NCI-H128 (cell line): ENCODE measurements around the gene CTDSPL.
"Not testable (repeated sequence)": the region's sequence is repeated elsewhere in the genome, so short reads cannot be mapped to it uniquely, and the experiment has no call there.

Experiments
- DNase-seq: peaks from one replicate; lab custom pipeline; 2025; ENCODE audit not compliant: unreplicated experiment; lab: John Stamatoyannopoulos, UW

Gene CTDSPL

DNA sequence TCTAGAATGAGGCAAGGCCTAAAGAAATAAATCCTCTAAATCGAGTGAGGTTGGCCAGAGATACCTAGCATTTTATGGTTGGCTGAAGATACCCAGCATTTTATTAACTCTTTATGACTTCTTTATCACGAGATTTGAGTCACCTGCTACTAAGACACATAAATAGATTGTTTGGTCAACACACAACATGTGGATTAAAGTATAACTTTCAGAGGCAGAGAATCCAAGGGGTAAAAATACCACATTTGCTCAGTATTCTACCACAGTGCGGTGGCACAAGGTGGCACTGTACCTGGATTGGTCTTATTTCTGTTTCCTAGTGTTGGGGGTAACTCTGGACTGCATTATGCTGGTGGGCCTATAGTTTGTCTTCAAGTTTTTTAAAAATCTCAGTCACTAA is 102.0 kb downstream of the CTDSPL start:
- DNase-seq, result no peak

DNA sequence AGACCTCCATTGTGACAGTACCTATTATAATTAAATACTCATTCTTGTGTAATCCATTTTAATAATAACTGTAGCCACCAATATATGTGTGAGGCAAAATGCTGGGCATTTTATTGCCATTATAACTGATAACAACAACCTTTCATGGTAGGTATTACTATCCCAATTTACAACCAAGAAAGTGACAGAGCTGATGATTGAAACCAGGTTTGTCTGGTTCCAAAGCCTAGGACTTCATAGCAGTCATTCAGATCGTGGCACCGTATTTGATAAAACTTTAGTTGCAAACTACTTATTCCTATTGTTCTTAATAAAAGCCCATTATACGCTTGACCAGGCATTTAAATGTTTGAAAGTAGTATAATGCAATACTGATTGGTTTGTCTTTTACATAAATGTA is 102.5 kb downstream of the CTDSPL start:
- DNase-seq, result no peak

DNA sequence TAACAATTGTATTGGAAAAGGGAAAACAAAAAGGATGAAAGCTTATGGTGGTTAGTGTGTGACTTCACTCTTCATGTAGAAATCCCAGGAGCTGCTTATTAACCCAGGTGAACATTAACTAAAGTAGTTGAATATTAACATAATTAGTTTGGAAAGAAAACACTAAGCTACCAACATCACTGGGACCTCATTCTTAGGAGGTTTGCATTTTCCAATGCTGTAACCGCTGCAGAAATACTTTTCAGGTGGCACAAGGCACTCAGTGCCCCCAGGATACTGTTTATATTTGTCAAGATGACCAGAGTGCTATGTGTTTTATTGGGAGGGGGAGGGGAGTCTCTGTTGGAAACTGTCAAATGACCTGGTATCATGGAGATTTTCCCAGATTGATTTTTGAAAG is 103.0 kb downstream of the CTDSPL start:
- DNase-seq, result no peak

DNA sequence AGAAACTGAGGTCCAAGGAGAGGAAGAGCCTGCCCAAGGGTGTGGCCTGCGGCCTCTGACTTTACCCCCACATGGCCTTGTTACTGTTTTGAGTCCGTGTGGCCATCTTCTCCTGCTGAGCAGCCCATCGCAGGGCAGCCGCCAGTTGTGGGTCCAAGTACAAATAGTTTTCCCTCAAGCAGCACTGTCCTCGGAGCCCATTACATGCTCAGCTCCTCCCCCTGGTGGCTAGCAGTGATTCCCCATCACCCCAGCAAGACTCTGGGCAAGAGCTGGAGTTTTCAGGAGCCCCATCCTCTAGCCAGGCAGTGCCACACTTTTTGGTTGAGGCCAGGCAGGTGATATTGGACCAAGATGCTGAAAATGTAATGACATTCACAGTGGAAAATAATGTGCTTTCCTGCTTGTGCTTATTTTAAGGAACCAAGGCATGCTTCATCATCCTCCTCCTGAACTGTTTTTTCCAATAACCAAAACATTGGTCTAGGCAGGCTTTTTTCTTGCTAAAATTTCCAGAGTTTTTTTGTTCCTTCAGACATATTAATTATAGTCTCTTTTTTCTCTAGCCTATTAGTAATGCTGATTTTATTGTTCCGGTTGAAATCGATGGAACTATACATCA is 105.7 kb downstream of the CTDSPL start:
- DNase-seq, result no peak

DNA sequence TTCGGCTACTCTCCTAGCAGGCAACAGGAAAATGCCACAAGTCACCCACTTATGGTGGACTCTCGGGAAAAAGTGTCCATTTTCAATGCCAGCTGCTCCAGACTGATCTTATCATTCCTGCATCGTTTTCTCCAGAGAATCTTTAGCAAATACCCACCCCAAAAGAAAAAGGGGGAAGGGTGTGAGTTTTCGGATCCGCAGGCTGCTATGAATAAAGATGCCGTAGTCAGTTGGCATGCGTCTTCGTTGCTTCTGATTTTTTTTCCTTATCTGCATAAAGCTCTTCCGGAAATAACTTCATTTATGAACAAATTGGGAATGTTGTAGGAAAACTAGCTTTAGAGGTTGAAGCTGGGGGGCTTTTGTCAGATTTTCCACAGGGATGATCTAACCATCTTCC is 106.5 kb downstream of the CTDSPL start:
- no peak for DNase-seq

DNA sequence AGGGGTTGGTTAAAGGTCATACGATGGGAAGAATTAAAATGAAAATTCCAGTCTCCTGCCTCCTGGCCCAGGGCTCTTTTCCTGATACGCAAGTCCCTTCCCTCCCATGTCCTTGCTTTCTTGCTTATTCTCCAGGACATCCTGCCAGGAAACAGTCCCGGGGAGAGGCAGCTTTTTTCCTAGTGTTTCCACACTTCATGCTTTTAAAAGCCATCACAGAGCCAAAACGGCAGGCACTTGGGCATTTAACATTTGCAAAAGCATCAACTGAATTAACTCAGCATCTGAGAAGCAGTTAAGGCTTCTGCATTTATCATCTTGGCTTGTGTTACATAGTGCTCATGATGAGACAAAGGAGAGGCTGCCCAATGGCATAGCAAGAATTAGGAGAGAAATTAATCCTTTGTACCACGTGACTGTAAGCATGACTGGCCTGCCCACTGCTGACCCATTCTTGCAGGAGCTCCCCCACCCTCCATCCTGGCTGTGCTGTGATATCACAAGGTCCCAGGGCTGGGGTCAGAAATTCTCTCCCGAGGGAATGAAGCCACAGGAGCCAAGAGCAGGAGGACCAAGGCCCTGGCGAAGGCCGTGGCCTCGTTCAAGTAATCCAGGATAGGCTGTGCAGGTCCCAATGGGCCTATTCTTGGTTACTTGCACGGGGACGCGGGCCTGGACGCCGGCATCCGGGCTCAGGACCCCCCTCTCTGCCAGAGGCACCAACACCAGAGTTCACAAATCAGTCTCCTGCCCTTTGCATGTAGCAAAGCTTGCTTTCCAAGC is 107.3 kb downstream of the CTDSPL start:
- DNase-seq, result no peak

DNA sequence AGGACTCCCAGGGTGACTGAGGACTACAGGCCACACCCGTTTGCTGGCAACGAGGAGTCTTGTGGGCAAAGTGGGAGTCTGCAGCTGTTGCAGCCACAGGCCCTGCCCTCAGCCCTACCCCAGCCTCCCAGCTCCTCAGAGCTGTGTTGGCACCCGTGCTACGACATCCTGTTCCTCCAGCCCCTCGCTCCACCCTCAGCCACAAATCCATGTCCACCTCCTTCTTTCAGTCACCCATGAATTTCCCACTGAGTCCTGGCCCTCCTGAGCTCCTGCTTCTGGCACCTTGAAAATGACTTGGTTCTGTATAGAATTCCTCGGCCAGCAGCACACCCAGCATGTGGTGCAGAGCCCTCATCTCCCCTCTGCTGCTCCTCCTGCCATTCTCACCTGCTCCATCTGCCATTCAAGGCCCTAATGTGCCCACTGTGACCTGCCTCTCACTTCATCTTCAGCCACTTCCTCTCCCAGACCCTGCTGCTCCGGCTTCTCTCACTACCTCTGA is 108.0 kb downstream of the CTDSPL start:
- no peak for DNase-seq

DNA sequence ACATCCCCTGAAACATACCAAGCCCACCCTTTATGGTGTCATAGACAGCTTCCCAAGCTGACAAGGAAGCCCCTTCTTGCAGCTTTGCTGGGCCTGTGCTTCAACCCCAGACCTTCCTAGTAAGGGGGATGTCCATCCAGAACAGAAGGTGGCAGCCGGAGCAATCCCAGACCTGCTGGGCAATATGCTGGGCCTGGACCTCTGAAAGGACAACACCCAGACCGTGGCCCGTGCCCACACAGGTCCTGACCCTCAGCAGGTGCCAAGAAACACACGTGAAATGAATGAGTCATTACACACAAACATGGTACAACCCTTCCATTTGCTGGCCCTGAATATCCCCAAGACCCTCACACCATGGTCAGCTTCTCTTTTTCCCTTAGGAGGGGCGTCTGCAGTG is 109.1 kb downstream of the CTDSPL start:
- no peak for DNase-seq

DNA sequence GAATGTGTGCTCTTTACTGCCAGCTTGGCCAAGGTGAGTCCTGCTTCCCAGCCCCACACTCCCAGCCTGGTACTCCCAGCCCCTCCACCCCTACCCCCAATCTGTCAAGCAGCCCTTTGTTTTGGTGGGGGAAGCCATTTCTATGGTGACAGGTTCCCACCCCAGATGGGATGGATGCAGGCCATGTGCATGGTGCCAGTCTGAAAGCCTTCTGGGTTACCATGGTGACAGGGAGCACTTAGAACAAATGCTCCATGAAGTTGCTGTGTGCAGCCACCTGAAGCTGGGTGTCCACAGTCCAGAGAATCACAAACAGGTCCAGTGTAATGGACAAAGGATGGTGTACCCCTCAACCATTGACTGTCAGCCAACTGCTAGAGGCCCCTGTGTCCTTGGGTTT is 109.8 kb downstream of the CTDSPL start:
- DNase-seq, result no peak

DNA sequence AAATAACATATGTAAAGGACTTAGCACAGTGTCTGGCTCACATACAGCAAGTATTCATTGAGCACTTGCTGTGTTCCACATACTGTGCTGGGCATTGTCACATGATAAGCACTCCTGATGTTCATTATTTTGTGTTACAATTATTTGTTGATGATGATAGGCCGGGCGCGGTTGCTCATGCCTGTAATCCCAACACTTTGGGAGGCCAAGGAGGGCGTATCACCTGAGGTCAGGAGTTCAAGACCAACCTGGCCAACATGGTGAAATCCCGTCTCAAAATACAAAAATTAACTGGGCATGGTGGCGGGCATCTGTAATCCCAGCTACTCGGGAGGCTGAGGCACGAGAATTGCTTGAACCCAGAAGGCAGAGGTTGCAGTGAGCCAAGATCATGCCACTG is 110.4 kb downstream of the CTDSPL start:
- not testable (repeated sequence) for DNase-seq

DNA sequence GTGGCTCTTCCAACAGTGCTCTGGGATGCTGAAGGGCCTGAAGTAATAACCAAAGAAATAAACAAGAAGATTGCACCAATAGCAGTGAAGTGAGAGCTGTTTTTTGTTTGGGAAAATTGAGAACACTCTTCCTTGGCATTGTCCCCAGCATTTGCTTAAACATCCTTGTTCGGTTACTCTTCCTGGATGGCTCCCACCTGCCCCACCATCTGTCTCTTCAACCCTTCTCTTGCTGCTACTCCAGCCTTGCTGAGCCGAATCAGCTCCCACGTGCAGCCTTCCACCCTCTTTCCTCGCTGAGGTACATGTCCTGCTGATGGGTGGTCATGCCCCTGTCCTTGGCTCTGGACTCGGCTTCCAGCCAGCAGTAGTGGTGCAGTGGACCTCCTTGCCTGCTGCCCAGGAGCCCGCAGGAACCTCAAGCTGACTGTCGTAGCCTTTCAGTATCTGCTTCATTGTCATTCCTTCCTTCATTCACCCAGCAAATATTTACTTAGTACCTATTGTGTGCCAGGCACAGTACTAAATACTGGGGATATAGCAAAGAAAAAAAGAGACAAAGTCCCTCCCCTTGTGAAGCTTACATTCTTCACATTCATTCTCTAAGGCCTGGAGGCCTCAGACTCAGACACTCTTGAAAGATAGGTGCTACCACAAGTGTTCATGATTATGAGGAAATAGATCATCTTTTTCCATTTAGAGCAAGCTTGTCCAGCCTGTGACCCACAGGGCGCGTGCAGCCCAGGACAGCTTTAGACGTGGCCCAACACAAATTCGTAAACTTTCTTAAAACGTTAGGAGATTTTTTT is 111.8 kb downstream of the CTDSPL start:
- DNase-seq, result no peak

DNA sequence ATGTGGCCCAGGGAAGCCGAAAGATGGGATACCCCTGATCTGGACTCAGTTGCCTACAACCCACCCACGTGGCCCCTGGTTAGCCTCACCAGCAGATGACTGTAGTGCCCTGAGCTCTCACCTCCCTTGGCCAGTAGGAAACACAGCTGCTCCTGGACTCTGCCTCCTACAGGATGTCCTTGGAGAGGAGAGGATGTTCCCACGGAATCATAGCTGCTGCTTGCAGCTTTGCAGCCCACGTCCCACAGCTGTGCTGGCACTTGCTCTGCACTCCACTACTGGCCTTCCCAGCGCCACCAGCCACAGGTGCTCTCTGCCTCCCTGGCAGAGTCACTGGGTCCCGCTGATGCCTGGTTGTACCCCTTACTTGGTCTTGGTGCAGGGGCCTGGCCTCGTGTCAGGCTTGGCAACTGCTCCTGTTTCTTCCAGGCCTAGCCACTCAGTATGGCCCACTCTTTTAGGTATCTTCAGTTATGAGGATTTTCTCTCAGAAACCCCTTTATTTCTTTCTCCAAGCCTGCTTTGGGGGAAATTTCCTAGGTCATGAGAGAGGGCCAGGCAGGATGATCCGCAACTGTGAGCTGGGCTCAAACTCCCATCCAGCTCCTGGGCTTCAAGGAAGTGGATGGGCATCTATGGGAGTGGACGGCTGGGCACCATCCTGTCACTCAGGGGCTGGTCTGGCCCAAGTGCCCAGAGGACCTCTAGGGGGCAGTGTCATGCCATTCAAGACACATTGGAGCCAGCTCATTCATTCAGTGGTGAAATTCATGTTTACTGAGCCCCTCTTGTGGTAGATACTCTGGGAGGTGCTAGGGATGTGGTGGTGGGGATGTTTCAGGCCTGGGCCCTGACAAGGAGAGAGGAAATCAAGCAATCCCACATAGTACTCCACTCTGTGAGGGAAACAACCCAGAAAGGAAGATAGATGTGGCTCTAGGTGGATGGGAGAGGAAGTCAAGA is 112.7 kb downstream of the CTDSPL start:
- no peak for DNase-seq

DNA sequence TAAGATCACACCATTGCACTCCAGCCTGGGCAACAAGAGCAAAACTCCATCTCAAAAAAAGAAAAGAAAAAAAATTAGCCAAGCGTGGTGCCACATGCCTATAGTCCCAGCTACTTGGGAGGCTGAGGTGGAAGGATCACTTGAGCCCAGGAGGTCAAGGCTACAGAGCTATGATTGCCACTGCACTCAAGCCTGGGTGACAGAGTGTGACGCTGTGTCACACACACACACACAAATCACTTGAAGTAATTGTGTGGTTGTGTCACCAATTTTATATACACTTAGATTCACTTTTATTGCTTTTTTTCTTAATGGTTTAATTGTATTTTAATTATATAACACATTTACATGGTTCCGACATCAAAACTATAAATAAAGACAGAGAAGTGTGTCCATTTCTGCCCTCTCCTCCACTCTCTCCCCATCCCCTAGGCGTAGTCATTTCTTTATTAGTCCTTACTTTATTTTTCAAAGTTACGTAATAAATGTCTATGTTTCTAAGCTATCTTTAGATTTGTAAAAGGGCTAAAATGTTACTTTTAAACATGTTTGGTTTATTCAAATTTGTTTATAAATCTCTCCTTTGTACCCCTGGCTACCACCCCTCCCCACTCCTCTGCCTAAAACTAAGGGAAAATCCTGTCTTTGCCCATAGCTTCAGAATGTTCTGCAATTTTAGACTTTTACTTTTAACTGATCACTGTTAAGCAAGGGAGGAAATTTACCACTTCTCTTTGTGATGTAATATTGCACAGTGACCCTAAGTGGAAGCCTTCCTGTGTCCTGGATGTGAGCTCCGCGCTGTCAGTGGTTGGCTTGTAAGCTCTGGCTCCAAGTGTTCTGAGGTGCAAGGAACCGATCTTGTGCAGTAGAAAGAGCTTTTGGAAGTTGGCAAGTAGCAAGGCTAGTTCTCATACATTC is 118.1 kb downstream of the CTDSPL start:
- DNase-seq, result no peak

DNA sequence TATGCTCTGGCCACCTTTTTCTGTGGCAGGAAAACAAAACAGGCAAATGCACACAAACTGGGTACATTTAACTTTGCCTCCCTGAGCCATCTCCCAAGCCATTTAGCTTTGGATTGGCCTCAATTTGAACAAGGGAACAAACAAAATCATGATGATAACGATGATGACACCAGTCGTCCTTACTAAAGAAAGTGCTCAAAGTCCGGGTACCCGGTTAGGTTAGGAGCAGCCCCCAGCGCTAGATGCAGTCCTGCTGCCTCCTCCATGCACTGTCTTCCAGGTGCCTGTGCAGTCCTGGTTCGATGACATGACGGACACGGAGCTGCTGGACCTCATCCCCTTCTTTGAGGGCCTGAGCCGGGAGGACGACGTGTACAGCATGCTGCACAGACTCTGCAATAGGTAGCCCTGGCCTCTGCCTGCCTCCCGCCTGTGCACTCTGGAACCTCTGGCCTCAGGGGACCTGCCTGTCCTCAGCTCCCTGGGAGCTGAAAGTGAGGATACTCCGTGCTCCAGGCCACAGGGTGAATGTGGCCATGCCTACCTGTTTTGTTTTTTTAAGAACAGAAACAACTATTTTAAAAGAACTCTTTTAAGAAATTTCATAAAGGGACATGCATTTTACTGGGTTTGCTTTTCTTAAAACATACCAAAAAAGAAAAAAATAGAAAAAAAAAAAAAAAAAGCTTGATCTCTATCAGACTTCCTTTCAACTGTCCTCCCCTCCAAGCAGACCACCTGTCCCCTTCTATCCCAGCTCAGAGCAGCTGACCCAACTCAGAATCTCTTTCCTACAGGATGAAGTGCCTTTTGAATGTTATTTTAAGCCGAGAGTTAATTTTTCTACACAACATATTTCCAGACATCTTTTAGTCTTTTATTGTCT is 119.0 kb downstream of the CTDSPL start:
- no peak for DNase-seq

DNA sequence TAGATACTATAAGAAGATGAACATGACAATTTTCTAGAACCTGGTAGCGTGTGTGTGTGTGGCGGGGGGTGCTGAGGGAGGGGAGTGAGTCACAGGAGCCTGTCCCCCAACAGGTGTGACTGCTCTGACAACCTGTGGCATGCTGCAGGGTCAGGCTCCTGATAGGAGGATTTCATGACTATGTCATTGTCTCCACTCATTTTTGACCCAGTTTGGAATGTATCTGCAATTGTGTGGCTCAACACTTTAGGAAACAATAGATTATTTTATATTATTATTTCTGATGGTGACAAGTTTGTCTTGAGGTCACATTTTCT is 119.6 kb downstream of the CTDSPL start:
- no peak for DNase-seq

DNA sequence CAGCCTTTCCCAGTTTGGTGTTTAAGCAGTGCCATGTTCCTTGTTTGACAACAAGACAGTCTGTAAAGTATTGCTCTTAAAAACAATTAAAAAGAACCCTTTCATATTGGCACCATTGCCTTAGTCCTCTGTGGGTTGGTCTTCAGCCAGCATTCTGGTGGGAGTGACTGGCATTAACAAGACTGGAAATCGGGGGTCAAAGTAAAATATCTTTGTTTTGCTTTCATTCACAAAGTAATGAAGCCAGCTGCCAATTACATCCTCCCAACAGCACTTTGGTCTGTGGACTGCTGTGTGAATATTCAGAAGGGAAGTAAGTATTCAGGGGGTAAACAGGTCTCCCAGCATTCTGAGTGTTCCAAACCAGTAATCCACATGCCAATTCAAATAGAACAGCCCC is 120.7 kb downstream of the CTDSPL start:
- no peak for DNase-seq

DNA sequence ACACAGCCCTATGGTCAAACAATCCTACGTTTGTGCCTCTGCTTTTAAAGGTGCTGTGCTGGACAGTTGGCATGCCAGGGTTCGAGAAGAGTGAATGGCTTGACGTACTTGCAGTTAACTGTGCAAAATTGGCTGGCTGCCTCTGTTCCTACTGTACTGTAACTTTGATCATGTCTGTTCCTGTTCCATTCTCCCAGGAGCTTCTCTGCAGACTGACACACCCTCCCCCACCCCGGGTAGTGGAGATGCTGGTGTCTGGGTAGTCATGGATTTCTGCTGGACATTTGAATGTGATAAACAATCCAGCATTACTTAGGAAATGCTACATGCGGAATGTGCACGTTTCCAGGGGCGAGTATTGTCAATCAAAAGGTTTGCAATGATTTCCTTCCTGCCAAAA is 122.4 kb downstream of the CTDSPL start:
- DNase-seq, result no peak

DNA sequence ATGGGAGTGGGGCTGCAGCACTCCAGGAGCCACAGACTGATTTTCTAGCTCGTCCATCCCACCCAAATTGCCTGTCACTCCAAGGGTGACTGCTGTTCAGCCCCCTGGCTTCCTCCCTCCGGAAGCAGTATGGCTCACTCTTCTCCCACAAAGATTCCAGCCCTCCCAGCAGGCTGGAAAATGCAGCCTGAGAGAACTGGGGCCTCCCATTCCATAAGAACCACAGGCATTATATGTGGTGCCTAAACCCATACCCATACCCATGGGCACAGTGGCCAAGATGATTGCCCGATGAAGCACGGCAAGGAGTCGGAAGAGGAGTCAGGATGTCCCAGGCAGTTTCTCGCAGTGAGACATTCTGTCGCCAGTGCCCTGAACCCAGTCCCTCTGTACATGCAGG is 122.9 kb downstream of the CTDSPL start:
- DNase-seq, result no peak
